GM19023 (cell line): ENCODE data around the gene AHSA1.

Source experiments
- ATAC-seq: cut with Tn5 transposase; IDR thresholded peaks from one replicate; pipeline ENCODE4 v1.9.1; 2021; ENCODE audit warnings: mild to moderate bottlenecking, moderate library complexity; ENCODE audit not compliant: unreplicated experiment

Gene AHSA1

GRCh38 chr14:77507762-77508161, 49.9 kb downstream of the AHSA1 start:
- ATAC-seq, result no peak

GRCh38 chr14:77508249-77508648, 50.4 kb downstream of the AHSA1 start:
- ATAC-seq, result no peak

- no peak for ATAC-seq
Measured at GRCh38 chr14:77508876-77509275, 51.0 kb downstream of the AHSA1 start.

- no peak for ATAC-seq
Measured at GRCh38 chr14:77509366-77509765, 51.5 kb downstream of the AHSA1 start.

GRCh38 chr14:77511486-77512162, 53.7 kb downstream of the AHSA1 start:
- ATAC-seq, result no peak

GRCh38 chr14:77516126-77516525, 58.2 kb downstream of the AHSA1 start:
- ATAC-seq, result no peak
